HEK293T (cell line): ENCODE data around the gene S100P.
A peak's percentile ranks its signal among the peaks of the same experiment; 100 is the strongest.

ENCODE experiments used
- CTCF ChIA-PET: fragments of 350-600 bp; formaldehyde crosslinking; extraction: SDS; loops from one replicate; lab custom pipeline; 2021; ENCODE audit warnings: antibody characterized with exemption, inconsistent platforms; lab: Yijun Ruan, JAX
- POLR2A ChIA-PET: fragments of 350-600 bp; formaldehyde crosslinking; extraction: SDS; loops from one replicate; lab custom pipeline; 2020; ENCODE audit warnings: antibody characterized with exemption, inconsistent platforms; lab: Yijun Ruan, JAX
- DNase-seq: peaks from one replicate; pipeline ENCODE4 v3.0.0; 2012; ENCODE audit warnings: mixed read lengths; ENCODE audit errors: extremely low spot score
- ARNT ChIP-seq: fragments of 450-650 bp; IDR thresholded peaks from 2 replicates; pipeline ENCODE4 v1.6.1; 2017; ENCODE audit warnings: mild to moderate bottlenecking
- BHLHE40 ChIP-seq: fragments of 450-650 bp; IDR thresholded peaks from 2 replicates; pipeline ENCODE4 v1.6.1; 2016; ENCODE audit warnings: mild to moderate bottlenecking, moderate library complexity, borderline replicate concordance
- CTBP1 ChIP-seq: fragments of 450-650 bp; IDR thresholded peaks from 2 replicates; pipeline ENCODE4 v1.6.1; 2016; ENCODE audit warnings: borderline replicate concordance
- ELF4 ChIP-seq: fragments of 450-650 bp; IDR thresholded peaks from 2 replicates; pipeline ENCODE4 v1.6.1; 2017; ENCODE audit warnings: antibody characterized with exemption
- FOXA1 ChIP-seq: fragments of 450-650 bp; IDR thresholded peaks from 2 replicates; pipeline ENCODE4 v1.6.1; 2016; ENCODE audit warnings: mild to moderate bottlenecking
- FOXK2 ChIP-seq: fragments of 450-650 bp; IDR thresholded peaks from 2 replicates; pipeline ENCODE4 v1.6.1; 2016; ENCODE audit warnings: mild to moderate bottlenecking
- FOXM1 ChIP-seq: fragments of 450-650 bp; IDR thresholded peaks from 2 replicates; pipeline ENCODE4 v1.6.1; 2017; ENCODE audit warnings: mild to moderate bottlenecking, borderline replicate concordance
- HDGF ChIP-seq: fragments of 450-650 bp; IDR thresholded peaks from 2 replicates; pipeline ENCODE4 v1.6.1; 2017; ENCODE audit warnings: antibody characterized with exemption, borderline replicate concordance
- L3MBTL2 ChIP-seq: fragments of 450-650 bp; conservative IDR thresholded peaks from 2 replicates; pipeline ENCODE4 v1.6.1; 2016; ENCODE audit warnings: mild to moderate bottlenecking
- LEF1 ChIP-seq: fragments of 450-650 bp; IDR thresholded peaks from 2 replicates; pipeline ENCODE4 v1.6.1; 2017; ENCODE audit warnings: mild to moderate bottlenecking, borderline replicate concordance
- NFRKB ChIP-seq: fragments of 450-650 bp; IDR thresholded peaks from 2 replicates; pipeline ENCODE4 v1.6.1; 2016; ENCODE audit warnings: mild to moderate bottlenecking, moderate library complexity
- SP1 ChIP-seq: fragments of 450-650 bp; IDR thresholded peaks from 2 replicates; pipeline ENCODE4 v1.6.1; 2017
- SUZ12 ChIP-seq: fragments of 450-650 bp; IDR thresholded peaks from 2 replicates; pipeline ENCODE4 v1.6.1; 2016; ENCODE audit warnings: mild to moderate bottlenecking
- TARDBP ChIP-seq: fragments of 450-650 bp; IDR thresholded peaks from 2 replicates; pipeline ENCODE4 v1.6.1; 2016
- ZNF384 ChIP-seq: fragments of 450-650 bp; IDR thresholded peaks from 2 replicates; pipeline ENCODE4 v1.6.1; 2016
- TF ChIP-seq, protein P1 (sequence below): fragments of 450-650 bp; IDR thresholded peaks from 2 replicates; pipeline ENCODE4 v1.6.1; 2016

The S100P gene

DNA sequence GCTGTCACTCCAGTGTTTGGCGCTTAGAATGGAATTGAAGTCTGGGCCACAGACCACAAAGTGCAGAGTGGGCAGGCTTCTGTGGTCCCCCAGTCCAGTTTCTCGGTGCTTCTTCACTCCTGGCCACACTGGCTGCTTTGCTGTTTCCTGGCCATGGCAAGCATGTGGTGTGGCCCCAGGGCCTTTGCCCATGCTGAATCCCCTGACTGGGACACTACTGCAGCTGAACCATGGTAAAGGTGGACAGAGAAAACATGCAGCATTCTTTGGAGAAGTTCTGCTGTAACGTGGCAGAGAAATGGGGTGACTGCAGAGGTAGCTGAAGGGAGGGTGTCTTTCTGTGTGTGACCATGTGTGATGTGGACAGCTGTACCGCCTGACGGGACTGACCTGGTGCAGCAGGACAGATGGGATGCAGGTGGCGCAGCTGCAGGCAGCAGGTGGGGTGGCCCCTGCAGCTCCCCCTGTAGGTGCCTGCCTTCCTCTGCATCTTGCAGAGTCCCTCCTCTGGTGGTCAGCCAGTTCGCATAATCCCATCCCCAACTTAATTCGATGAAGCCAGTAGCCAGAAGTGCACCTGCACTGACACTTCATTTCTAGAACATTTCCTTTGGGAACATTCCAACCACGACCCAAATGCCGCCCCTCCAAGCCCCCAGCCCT lies 13.2 kb upstream of the S100P start:
- TF ChIP-seq FOXA1 (no peak), NFRKB (no peak), LEF1 (no peak), CTBP1 (no peak), HDGF (no peak), SUZ12 (no peak), ZNF384 (no peak), FOXM1 (no peak), SP1 (no peak)
- ChIA-PET POLR2A (interaction anchor here (0.9 to 1.8 kb wide), 3 partner anchors 9 to 106 kb away, joined by 3 to 7 read pairs (median 4); partner anchors contain the start of genes MAN2B2 and MRFAP1), CTCF (interaction anchor here (1.0 to 2.7 kb wide), 4 partner anchors 10 to 131 kb away, joined by 3 to 15 read pairs (median 4); no protein-coding TSS in a partner anchor)
- DNase-seq = peak; percentile 52

- DNase-seq = peak; percentile 46
- CTCF ChIA-PET = interaction anchor here (1.0 to 2.7 kb wide), 3 partner anchors 9 to 31 kb away, joined by 3 to 15 read pairs (median 4); no protein-coding TSS in a partner anchor
- TF ChIP-seq CTBP1 (no peak), FOXA1 (no peak), ELF4 (no peak), SP1 (no peak), LEF1 (no peak), NFRKB (no peak), TARDBP (no peak), BHLHE40 (no peak), HDGF (no peak), SUZ12 (no peak), FOXM1 (no peak), FOXK2 (no peak), ARNT (no peak), ZNF384 (no peak), L3MBTL2 (no peak)
- TF ChIP-seq, protein P1, sequence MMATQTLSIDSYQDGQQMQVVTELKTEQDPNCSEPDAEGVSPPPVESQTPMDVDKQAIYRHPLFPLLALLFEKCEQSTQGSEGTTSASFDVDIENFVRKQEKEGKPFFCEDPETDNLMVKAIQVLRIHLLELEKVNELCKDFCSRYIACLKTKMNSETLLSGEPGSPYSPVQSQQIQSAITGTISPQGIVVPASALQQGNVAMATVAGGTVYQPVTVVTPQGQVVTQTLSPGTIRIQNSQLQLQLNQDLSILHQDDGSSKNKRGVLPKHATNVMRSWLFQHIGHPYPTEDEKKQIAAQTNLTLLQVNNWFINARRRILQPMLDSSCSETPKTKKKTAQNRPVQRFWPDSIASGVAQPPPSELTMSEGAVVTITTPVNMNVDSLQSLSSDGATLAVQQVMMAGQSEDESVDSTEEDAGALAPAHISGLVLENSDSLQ = no peak
- POLR2A ChIA-PET = interaction anchor here (1.0 to 1.8 kb wide), 3 partner anchors 27 to 107 kb away, joined by 4 to 7 read pairs (median 5); partner anchors contain the start of genes MAN2B2 and MRFAP1
These were observed 12.5 kb upstream of the S100P start for GRCh38 chr4:6681191-6681590.

DNA sequence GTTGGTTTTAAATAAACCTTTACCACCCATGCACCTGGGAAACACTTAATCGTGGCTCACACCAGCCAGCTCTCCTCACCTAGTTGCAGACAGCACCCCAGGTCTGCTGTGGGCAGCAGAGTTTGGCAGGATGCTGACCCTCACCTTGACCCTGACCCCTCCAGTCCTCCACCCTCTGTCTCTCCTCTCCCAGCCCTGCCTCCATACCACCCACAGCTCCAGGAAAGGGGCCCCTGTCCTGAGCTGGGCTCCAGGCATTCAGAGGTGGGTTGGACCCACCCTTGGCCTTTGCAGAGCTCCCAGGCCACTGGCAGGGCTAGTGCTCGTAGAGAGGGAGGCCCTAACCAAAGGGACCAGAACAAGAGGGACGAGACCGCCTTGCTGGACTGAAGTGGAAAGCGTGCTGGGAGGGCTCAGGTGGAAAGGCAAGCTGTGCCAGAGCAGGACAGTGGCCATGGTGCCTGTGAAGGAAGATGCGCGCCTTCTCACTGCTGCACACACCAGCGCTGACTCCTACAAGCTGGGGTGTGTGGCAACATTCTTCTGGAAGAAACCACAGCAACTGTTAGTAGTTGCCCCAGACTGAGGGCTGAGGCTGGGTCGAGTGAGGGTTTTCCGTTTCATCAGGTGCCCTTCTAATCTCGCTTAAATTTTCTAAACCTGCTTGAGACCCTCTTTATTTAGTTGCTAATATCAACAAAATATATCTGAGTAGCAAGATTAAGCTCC lies 10.7 kb upstream of the S100P start:
- no peak for TF ChIP-seq ARNT
- no peak for TF ChIP-seq BHLHE40
- TF ChIP-seq L3MBTL2 = no peak
- TF ChIP-seq ELF4 = no peak
- no peak for TF ChIP-seq LEF1
- no peak for TF ChIP-seq FOXK2
- no peak for TF ChIP-seq CTBP1
- TF ChIP-seq, protein P1 = no peak
- ChIA-PET CTCF (interaction anchor here (0.6 to 0.7 kb wide), 2 partner anchors 108 to 574 kb away, joined by 3 to 4 read pairs; partner anchors contain the start of gene MAN2B2), POLR2A (interaction anchor here (1.8 to 2.8 kb wide), 2 partner anchors 8 to 9 kb away, joined by 8 to 14 read pairs; a partner anchor contains a TSS)
- DNase-seq = no peak

DNA sequence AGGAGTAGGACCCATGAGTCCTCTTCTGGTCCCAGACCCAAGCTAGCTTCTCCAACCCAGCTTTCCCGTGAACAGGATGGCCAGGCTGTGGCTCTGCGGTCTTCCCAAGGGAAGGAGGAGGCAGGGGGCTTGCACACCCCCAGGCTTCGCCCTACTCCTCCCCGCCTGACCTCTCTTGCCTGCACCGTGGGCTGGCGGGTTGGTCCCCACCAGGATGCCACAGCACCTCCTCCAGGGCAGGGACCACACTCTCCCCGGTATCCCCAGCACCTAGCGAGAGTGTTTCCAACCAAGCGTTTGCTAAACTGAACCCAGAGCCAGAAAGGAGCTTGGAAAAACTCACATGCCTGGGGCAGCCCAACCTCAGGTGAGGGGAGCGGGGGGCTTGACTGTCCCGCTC lies 9.0 kb upstream of the S100P start:
- CTCF ChIA-PET = no interaction called here
- no peak for TF ChIP-seq ARNT
- no peak for TF ChIP-seq ZNF384
- TF ChIP-seq TARDBP = no peak
- TF ChIP-seq, protein P1 = no peak
- no peak for TF ChIP-seq BHLHE40
- no peak for TF ChIP-seq SP1
- TF ChIP-seq FOXA1 = no peak
- TF ChIP-seq FOXK2 = no peak
- TF ChIP-seq LEF1 = no peak
- no peak for TF ChIP-seq NFRKB
- no peak for TF ChIP-seq FOXM1
- TF ChIP-seq ELF4 = no peak
- no peak for TF ChIP-seq L3MBTL2
- TF ChIP-seq SUZ12 = no peak
- no peak for TF ChIP-seq CTBP1
- TF ChIP-seq HDGF = no peak

DNA sequence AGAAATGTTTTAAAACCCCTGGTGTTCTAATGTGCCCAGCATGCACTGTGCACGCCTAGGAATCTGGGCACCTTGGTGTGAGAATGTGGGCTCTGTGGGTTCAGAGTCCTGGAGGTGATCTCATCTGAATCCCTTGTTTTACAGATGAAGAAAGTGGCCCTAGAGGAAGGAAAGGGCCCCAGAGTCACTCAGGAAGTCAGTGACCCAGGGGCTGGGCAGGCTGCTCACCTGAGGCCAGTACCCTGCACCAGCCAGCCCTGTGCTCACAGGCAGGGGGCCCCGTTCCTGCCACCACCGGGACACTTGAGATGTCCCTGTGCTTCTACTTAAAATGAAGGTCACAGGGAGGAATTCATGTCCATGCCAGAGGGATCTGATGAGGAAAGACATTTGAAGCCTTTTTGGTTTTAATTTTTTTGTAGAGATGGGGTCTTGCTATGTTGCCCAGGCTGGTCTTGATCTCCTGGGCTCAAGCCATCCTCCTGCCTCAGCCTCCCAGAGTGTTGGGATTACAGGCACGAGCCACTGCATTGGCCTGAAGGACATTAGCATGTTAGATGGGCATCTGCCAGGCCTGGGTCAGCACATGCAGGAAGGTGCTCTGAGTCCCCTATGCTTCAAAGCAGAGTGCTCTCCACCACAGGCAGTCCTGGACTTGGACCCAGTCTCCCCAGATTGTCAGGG lies 7.4 kb upstream of the S100P start:
- TF ChIP-seq HDGF (no peak), FOXM1 (no peak), SP1 (no peak), ZNF384 (no peak), LEF1 (no peak), NFRKB (no peak), SUZ12 (no peak), FOXA1 (no peak), L3MBTL2 (no peak), FOXK2 (no peak), ELF4 (no peak), CTBP1 (no peak), TARDBP (no peak)
- TF ChIP-seq, protein P1 = no peak
- ChIA-PET CTCF (interaction anchor here (0.6 kb wide), 1 partner anchor 30 kb away, joined by 3 read pairs; the partner anchor contains the start of gene BLOC1S4), POLR2A (interaction anchor here (5.7 kb wide), 1 partner anchor 12 kb away, joined by 55 read pairs; a partner anchor contains a TSS)
- no peak for DNase-seq

More for the DNA sequence above, 9.0 kb upstream of the S100P start:
- no peak for DNase-seq
- POLR2A ChIA-PET = interaction anchor here (0.8 to 2.8 kb wide), 4 partner anchors 8 to 11 kb away, joined by 3 to 14 read pairs (median 6); a partner anchor contains a TSS
